DND-41 (cell line): ENCODE measurements around the gene GPR31.

Experiments
- ATAC-seq: fragments of 200-7000 bp; cut with Tn5 transposase; 3 replicates; pipeline ENCODE4 v1.9.1; 2021; ENCODE audit warnings: low read depth; ENCODE audit not compliant: insufficient read depth
- DNase-seq: peaks from one replicate; pipeline ENCODE4 v3.0.0-alpha.2; 2020
- H2AFZ ChIP-seq: 2 replicates; pipeline ENCODE4 v1.6.0; 2012; ENCODE audit warnings: low read depth, low read length
- H3K27ac ChIP-seq: 2 replicates; pipeline ENCODE4 v1.5.1; 2012; ENCODE audit warnings: low read length, inconsistent platforms
- H3K27me3 ChIP-seq: fragments of 200-600 bp; sonication (generic); 2 replicates; pipeline ENCODE4 v1.6.0; 2012; ENCODE audit warnings: low read length, mild to moderate bottlenecking, inconsistent platforms; ENCODE audit not compliant: insufficient read depth, poor library complexity
- H3K36me3 ChIP-seq: 2 replicates; pipeline ENCODE4 v1.5.1; 2012; ENCODE audit warnings: low read length, inconsistent platforms; ENCODE audit not compliant: insufficient read depth
- H3K4me1 ChIP-seq: 2 replicates; pipeline ENCODE4 v1.5.1; 2012; ENCODE audit warnings: mild to moderate bottlenecking, low read length; ENCODE audit not compliant: insufficient read depth
- H3K4me2 ChIP-seq: 2 replicates; pipeline ENCODE4 v1.6.0; 2012; ENCODE audit warnings: mild to moderate bottlenecking, moderate library complexity, low read length, inconsistent platforms; ENCODE audit not compliant: insufficient read depth
- H3K4me3 ChIP-seq, 2 experiments: fragments of 200-600 bp in 1 of 2; shearing (Covaris generic) in 1 of 2; 2 replicates each; pipeline ENCODE4 v1.5.1; 2012 to 2016; ENCODE audit warnings: inconsistent platforms in 2 of 2, low read length in 2 of 2, mild to moderate bottlenecking in 2 of 2, low read depth in 1 of 2, moderate library complexity in 1 of 2
- H3K79me2 ChIP-seq: 2 replicates; pipeline ENCODE4 v1.6.0; 2012; ENCODE audit warnings: low read length, inconsistent platforms; ENCODE audit not compliant: insufficient read depth
- H3K9ac ChIP-seq: 2 replicates; pipeline ENCODE4 v1.6.0; 2012; ENCODE audit warnings: low read depth, mild to moderate bottlenecking, inconsistent platforms, low read length, moderate library complexity
- H3K9me3 ChIP-seq: 2 replicates; pipeline ENCODE4 v1.5.1; 2012; ENCODE audit warnings: low read length, moderate library complexity, mild to moderate bottlenecking, inconsistent platforms; ENCODE audit not compliant: insufficient read depth, severe bottlenecking
- H4K20me1 ChIP-seq: 2 replicates; pipeline ENCODE4 v1.6.0; 2012; ENCODE audit warnings: low read length; ENCODE audit not compliant: insufficient read depth
- EZH2 ChIP-seq: IDR thresholded peaks from 3 replicates; pipeline ENCODE4 v1.6.1; 2012; ENCODE audit warnings: borderline replicate concordance, low read depth, mild to moderate bottlenecking, moderate library complexity, low read length, inconsistent platforms; ENCODE audit not compliant: severe bottlenecking
- TF ChIP-seq, protein P1 (sequence below): IDR thresholded peaks from 2 replicates; pipeline ENCODE4 v1.5.1; 2012; ENCODE audit warnings: borderline replicate concordance, low read length, moderate library complexity, mild to moderate bottlenecking; ENCODE audit not compliant: poor library complexity, severe bottlenecking; ENCODE audit errors: extremely low read depth

GPR31 gene

DNA sequence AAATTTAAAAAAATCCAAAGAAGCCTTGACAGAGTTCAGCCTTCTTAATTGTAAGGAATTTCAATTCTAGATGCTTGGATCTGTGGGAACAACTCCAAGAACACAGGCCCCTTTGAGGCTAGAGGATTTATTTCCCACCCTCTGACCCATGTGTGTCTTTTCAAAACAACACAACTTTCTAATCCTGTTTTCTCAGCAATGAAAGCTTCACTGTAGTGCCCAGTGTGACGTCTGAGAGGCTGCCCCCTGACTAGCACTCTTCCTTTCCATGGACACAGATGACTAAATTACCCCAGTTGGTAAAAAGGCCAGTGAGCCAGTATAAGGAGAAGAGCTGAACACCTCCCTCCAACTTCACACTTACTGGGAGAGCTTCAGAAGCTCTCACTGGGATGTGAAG lies 51.4 kb downstream of the GPR31 start:
- Histone ChIP-seq H3K27ac (no peak overlapping the region), H3K4me3 (no peak overlapping the region), H3K9ac (no peak overlapping the region), H3K27me3 (no peaks in the 10 kb centered on the region), H3K4me2 (no peak overlapping the region), H3K79me2 (no peaks in the 10 kb centered on the region), H2AFZ (no peak overlapping the region), H3K9me3 (no peaks in the 10 kb centered on the region), H3K36me3 (no peaks in the 10 kb centered on the region), H3K4me1 (no peaks in the 10 kb centered on the region), H4K20me1 (no peaks in the 10 kb centered on the region)
- ATAC-seq (no peak), DNase-seq (no peak)
- TF ChIP-seq, protein P1, sequence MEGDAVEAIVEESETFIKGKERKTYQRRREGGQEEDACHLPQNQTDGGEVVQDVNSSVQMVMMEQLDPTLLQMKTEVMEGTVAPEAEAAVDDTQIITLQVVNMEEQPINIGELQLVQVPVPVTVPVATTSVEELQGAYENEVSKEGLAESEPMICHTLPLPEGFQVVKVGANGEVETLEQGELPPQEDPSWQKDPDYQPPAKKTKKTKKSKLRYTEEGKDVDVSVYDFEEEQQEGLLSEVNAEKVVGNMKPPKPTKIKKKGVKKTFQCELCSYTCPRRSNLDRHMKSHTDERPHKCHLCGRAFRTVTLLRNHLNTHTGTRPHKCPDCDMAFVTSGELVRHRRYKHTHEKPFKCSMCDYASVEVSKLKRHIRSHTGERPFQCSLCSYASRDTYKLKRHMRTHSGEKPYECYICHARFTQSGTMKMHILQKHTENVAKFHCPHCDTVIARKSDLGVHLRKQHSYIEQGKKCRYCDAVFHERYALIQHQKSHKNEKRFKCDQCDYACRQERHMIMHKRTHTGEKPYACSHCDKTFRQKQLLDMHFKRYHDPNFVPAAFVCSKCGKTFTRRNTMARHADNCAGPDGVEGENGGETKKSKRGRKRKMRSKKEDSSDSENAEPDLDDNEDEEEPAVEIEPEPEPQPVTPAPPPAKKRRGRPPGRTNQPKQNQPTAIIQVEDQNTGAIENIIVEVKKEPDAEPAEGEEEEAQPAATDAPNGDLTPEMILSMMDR, result no peak
- TF ChIP-seq EZH2, result no peak
